Astrocyte (in vitro differentiated cells and primary cell): ENCODE results near the gene SUSD2.

Experiments
- CTCF ChIP-seq: IDR thresholded peaks from 2 replicates; pipeline ENCODE4 v1.5.1; 2011; ENCODE audit warnings: low read depth, mild to moderate bottlenecking, inconsistent platforms, low read length, moderate library complexity; ENCODE audit not compliant: insufficient read depth
- EZH2 ChIP-seq: IDR thresholded peaks from 2 replicates; pipeline ENCODE4 v1.6.1; 2012; ENCODE audit warnings: mild to moderate bottlenecking, low read length, inconsistent platforms; ENCODE audit not compliant: insufficient read depth

DNA sequence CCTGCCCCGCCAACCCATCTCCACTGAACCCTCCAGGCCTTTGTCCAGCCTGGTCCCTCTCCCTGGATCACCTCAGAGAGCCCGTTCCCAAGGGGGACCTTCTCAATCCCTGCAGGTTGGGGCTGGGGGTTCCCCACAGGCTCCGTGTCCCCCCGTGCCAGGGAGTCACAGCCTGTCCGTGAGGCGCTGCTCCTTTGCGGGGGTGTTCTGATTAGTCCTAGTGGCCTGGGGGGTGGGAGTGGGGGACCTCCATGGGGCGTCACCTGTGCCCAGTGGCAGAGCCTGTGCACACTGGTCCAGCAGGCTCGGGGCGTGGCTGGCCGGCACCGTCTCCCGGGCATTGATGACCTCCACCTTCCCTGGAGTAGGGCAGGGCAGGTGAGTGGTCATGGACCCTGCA is 51.9 kb downstream of the SUSD2 start:
- no peak for TF ChIP-seq CTCF
- no peak for TF ChIP-seq EZH2
